ENCODE data around the gene CCDC146.

CCDC146 gene

DNA sequence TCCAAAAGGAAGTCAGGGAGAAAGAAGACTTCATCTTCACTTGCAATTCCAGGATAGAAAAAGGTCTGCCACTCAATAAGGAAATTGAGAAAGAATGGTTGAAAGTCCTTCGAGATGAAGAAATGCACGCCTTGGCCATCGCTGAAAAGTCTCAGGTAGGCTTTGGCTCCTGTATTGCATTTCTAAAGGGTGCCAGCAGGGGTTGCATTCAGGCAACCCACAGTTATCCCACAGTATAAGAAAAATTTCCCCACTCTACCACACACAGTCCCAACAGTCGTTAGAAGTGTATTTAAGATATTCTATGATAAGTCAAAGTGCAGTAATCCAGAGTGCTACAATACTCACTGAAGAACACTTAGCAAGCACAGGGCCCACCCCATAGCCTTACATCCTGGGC is 170.6 kb downstream of the CCDC146 start:
- no peak for DNase-seq

DNA sequence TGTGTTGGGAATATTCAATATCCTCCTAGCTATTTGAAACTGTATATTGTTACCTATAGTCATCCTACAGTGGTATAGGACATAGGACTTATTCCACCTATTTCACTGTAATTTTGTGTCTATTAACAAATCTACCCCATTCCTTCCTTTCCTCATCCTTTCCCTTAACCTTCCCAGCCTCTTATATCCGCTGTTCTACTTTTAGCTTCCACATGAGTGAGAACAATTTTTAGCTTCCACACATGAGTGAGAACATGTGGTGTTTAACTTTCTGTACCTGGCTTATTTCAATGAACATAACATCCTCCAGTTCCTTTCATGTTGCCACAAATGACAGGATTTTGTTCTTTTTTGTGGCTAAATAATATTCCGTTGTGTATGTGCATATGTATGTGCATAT is 173.1 kb downstream of the CCDC146 start:
- no peak for DNase-seq

DNA sequence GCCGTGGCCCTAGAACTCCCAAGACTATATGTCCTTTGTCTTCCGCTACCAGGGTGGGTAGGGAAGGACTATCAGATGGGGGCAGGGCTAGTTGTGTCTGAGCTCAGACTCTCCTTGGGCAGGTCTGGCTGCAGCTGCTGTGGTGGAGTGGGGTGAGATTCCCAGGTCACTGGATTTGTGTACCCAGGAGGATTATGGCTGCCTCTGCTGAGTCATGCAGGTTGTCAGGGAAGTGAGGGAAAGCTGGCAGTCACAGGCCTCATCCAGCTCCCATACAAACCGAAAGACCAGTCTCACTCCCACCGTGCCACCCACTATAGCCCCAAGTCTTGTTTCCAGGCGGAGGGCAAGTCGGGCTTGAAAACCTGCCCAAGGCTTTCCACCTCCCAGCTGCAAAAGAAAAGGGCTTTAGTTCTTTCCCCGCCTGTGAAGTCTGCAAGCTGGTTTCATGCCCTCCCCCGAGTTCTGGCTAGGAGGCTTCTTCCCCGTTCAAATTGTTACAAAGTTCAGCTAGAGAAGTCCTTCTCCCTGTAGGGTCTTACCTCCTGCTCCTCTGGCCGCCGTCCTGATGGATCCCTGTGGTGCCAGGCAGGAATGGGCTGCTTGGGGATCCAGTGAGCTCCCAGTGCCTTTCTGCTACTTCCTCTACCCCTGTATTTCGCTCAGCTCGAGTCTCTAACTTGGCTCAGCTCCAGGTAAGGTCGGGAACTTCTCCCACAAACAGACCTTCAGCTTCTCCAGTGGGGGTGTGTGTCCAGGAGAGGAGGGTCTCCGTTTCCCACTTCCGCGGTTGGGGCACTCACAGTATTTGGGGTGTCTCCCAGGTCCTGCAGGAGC is 184.0 kb downstream of the CCDC146 start:
- DNase-seq, result peak; percentile 4

DNA sequence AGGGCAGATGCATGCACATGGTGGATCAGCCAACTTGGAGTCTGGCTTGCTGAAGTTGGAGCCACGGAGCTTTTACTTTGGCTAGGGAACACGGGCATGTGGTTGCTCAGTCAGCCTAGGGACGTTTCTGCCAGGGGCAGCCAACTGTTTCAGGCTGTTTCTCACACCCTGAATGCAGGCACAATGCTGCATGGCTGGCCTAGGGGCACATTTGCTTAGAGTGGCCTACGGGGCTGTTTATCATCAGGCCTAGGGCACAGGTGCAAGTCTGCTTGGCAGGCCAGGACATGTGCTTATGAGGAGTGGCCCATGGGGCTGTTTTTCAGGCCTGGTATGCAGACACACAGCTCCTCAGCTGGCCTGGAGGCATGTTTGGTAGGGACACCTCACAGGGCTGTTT is 186.4 kb downstream of the CCDC146 start:
- DNase-seq, result no peak

DNA sequence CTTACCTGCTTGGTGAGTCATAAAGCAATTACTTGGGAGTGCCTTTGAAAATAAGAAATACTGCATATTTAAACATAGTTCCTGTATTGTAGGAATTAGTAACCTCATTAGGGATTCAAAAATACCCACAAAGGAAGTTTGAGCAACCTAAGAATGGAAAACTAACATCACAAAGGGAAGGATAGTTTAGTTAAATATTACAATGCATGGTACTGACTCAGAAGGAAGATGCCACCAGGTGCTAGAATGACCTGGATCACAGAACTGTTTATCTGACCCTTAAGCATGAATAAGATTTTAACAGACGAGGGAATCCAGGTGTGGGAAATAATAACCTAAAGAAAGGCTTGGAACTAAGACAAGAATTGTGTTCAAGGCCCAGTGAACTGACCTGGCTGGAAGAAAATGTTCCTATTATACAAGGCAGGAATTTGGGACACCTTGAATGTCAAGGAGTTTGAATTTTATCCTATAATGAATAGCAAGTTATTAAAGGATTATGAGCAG is 187.4 kb downstream of the CCDC146 start:
- DNase-seq, result no peak

- DNase-seq, result no peak
Measured at GRCh38 chr7:77310982-77311381, 188.6 kb downstream of the CCDC146 start.

- DNase-seq, result no peak
Measured at GRCh38 chr7:77313085-77313484, 190.7 kb downstream of the CCDC146 start.

DNA sequence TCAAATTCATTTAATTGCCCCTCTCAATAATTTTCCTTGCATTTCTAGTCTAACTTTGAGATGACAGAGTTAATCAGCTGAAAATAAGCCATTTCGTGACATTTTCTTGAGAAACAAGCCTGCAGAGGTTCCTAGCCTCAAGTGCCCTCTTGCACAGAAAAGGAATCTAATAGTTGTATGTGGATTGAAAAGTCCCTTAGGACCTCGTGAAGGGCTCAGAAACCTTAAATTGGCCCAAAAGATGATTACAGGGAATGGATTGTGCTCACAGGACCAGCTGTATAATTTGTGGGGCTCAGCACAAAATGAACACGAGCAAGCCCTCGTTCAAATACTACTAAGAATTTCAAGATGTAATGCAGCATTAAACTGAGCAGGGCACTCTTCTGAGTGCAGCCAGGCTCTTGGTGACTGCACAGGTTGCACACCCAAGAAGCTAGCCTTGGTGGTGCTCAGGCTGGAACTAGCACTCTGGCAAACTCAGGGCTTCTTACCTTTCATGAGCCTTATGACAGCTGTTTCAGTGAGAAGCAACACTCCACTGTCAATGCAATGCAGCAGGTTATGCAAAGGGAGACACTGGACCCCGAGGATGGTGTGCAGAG is 191.6 kb downstream of the CCDC146 start:
- no peak for DNase-seq

DNA sequence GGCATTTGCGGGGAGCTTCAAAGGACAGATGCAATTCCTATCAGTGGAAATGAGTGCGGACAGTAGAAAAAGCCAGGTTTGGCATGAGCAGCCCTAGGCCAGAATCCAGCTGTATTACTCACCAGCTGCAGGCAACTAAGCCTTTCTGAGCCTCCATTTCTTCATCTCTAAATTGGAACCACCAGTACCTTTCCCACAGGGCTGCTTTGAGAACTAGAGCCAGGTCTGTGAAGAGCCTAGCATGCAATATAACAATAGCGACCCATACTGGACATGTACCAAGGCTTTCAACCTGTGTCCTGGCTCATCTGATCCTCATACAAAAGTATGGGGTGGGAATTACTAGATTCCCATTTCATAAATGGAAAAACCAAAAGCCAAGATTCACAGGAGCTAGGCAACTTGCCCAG is 192.8 kb downstream of the CCDC146 start:
- no peak for DNase-seq

DNA sequence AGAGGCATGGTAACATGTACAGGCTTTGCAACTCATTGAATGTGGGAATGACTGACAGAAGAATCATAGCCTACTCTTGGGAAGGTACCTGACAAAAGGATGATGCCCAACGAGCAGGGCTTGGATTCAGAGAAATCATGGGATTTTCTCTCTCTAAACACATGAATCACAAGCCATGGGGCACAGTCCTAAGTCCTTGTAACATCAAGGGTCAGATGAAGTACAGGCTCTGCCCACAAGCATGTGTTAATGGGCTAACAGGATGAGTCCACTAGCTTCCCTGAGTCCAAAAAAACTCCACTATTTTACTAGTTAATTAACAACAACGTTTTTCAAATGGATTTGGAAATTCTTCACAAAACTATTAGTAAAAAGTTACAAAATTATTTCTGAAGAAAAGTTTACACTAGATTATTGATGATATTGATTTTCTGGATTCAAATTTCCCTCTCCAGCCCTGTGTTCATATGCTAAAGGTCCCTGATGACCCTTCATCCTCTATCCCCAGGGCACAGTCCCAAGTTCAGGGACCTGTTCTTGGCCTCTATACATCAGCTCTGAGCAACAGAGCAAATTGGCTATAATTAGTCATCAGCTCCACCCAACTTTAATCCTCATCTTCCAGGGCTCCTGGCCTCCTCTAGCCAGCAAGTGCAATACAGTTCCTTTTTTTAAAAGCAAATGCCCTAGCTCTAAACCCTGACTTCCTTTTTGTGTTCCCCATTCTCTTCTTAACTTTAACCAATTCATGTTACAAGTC is 194.0 kb downstream of the CCDC146 start:
- no peak for DNase-seq

- DNase-seq, result no peak
Measured at GRCh38 chr7:77318019-77318418, 195.6 kb downstream of the CCDC146 start.

DNA sequence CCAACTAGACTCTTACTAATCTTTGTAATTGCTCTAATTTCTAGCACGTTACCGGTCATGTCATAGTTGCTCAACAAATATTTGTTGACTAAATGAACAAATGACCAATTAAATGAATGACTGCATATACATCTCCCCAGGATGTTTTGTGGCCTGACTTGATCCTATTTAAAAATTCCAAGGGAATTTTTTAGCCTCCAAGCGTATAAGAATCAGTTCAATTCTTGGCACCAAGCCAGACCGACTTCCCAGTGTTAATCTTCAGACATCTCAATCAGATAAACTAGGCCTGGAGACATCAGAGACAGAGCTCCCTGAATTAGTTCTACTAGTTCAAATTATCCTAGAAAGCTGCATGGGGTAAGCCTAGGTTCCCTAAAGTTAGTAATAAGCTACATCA is 197.7 kb downstream of the CCDC146 start:
- DNase-seq, result no peak

- DNase-seq, result no peak
Measured at GRCh38 chr7:77320714-77321113, 198.3 kb downstream of the CCDC146 start.

- DNase-seq, result no peak
Measured at GRCh38 chr7:77321300-77321699, 198.9 kb downstream of the CCDC146 start.

GRCh38 chr7:77326131-77326530 is 203.7 kb downstream of the CCDC146 start:
- no peak for DNase-seq

DNA sequence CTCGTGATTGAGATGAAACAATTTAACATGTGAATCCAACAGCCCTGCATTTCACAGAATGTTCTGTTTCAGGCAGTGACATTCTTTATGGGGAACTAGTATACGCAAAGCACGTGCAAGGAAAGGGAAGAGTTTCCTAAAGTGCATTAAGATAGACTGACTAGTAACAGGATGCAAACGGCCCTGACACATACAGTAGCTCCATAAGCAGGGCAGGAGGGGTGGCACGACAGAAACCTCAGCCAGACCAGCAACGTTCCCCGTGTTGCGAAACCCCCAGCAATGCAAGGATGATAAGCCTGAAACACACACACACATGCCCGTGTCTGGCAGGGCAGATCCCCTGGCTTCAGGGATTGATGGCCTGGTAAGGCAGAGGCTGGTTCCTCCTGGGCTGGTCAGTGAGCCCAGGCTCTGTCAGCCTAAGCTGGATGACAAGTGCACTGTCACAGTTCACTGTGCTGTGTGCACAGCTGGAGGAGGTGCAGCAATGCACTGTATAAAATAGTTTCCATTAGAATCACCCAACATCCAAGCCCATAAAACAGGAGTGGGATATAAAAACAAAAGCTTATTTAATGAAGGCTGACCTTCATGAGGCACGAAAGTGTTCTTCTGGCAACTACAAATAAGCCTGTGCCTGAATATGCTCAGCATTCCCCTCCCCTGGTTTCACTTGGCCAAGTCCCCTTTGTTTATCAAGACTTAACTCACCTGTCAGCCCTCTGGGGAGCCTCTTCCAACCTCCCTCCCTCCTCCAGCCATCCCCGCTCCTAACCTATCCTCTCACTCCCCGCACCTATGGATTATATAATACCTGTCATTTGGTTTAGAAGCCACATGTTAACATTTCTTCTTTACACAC is 204.9 kb downstream of the CCDC146 start:
- no peak for DNase-seq

- DNase-seq, result no peak
Measured at GRCh38 chr7:77327932-77328628, 205.7 kb downstream of the CCDC146 start.

DNA sequence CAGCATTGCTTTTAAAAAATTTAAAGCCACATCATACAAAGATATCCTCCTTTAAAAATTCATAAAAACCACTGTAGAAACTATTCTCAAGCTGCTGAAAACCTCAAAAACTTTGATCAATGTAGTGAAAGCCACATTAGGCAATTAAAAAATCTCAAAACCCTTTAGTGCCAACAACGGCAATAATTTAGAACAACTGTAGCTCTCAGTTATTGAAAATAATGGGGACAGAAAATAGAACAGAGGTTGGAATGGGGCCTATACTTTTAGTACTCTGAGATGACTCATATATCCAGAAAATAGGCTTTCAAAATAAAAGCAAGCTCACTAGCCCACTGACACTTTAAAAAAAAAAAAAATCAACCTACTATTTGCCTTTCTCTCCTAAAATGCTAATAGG is 206.3 kb downstream of the CCDC146 start:
- no peak for DNase-seq

DNA sequence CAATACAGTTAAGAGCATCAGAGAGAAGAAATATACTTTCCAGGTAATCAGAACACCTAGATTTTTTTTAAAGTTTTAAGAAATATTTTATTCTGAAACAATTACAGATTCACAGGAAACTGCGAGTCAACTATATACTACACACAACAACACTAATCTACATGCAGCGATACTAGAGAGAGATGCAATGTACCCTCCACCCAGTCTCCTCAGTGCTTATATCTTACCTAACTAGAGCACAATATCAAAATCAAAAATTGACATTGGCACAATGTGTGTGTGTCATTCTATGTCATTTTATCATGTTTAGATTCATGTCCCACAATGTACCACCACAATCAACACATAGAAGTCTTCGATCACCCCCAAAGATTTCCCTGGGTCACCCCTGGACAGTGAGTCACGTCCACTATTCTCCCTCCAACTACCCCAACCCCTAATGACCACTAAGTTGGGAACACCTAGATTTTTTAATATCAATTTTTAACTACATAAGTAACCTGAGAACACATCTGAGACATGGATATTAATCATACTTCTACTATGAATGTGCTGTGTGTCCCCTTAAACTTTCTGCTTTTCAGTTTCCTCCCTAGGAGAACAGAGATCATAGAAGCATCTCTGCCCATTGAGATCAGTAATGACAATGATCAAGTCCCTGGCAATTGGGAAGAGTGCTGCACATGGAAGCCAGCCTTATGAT is 207.2 kb downstream of the CCDC146 start:
- no peak for DNase-seq

- DNase-seq, result no peak
Measured at GRCh38 chr7:77330169-77330882, 207.9 kb downstream of the CCDC146 start.

All from NCI-H774 (cell line).